Right lung (tissue), 10 donors: ENCODE measurements around the gene FHL3. TPM values are rescaled to one million over a fixed set of nuclear protein-coding genes. Genes with fewer than 3 reads are reported as not detected.

Source experiments
- DNase-seq, 2 donors: peaks; one replicate each; pipeline ENCODE4 v3.0.0-alpha.2; 2013
- long read RNA-seq, 8 donors: transcript quantifications; one replicate each; lab custom pipeline, GENCODE V29; 2026
- polyA plus RNA-seq, 5 donors: library from polyadenylated mRNA; unstranded; fragments of 120-200 nt; gene quantifications; one replicate each; pipeline versions ENCODE4 v1.2.1 to v1.2.3, GENCODE V29; 2013; ENCODE audit warnings: inconsistent platforms in 1 of 5, low replicate concordance in 1 of 5; ENCODE audit not compliant: insufficient read length in 5 of 5, insufficient read depth in 1 of 5

Gene FHL3, protein sequence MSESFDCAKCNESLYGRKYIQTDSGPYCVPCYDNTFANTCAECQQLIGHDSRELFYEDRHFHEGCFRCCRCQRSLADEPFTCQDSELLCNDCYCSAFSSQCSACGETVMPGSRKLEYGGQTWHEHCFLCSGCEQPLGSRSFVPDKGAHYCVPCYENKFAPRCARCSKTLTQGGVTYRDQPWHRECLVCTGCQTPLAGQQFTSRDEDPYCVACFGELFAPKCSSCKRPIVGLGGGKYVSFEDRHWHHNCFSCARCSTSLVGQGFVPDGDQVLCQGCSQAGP
- 10 to 100 TPM; 11.5 to 25.2 (median 16.3) TPM for polyA plus RNA-seq
- long read RNA-seq, donor 1, transcript FHL3-201 (6 exons, 1,647 nt) = major isoform, 6 of 8 reads
- long read RNA-seq, donor 1, partial matches to known transcripts = 0 of 8 reads
- long read RNA-seq, donor 1, other reads (novel, unspliced or antisense) = 0 of 8 reads
- long read RNA-seq, donor 2, partial matches to known transcripts = 0 of 6 reads
- long read RNA-seq, donor 2, other reads (novel, unspliced or antisense) = 0 of 6 reads
- long read RNA-seq, donor 3, partial matches to known transcripts = 0 of 2 reads
- long read RNA-seq, donor 3, other reads (novel, unspliced or antisense) = 0 of 2 reads
- long read RNA-seq, donor 4, partial matches to known transcripts = 59 of 61 reads
- long read RNA-seq, donor 4, other reads (novel, unspliced or antisense) = 0 of 61 reads
- long read RNA-seq, donor 5, partial matches to known transcripts = 0 of 5 reads
- long read RNA-seq, donor 5, other reads (novel, unspliced or antisense) = 0 of 5 reads
- long read RNA-seq, donor 6, partial matches to known transcripts = 0 of 8 reads
- long read RNA-seq, donor 6, other reads (novel, unspliced or antisense) = 0 of 8 reads
- long read RNA-seq, donor 7, partial matches to known transcripts = 0 of 1 reads
- long read RNA-seq, donor 7, other reads (novel, unspliced or antisense) = 0 of 1 reads
- long read RNA-seq, donor 8, partial matches to known transcripts = 0 of 3 reads
- long read RNA-seq, donor 8, other reads (novel, unspliced or antisense) = 0 of 3 reads

DNA sequence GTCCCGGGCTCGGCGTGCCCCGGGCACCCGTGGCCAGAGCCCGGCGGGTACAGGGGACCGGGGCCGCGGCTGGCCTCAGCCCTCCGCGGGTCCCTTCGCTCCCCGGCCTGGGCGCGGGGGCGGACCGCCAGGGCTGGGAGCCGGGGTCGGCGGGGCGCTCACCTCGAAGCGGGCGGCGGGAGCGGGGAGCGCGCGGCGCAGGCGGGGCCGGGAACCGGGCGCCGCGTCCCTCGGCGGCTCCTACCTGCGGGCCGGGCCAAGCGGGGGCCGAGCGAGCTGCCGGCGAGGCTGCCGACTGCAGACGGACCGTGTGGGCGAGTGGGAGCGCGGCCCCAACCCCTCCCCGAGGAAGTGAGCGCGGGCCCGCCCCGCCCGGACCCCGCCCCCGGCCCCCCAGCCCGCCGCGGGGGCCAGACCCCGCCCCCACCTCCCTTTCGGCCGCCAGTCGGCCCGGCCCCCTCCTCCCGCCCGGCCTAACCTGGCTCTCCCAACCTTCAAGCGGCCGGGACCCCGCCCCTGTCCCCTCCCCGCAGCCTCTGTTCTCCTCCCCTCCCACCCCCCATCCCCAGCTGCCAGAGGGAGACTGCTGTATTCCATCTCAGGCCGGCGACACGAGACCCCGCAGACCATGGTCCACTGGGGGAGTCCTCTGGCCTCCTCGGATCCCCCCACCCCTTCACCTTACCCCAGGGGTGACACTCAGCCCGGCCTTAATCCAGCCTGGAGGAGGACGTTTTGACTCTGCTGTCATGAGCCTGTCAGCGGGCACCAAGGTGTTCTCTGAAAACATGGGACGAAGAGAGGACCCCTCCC is at the start of gene FHL3:
Gene FHL3, minus strand, starts transcription at position 320 of the 813 bp plus-strand sequence. CDS start 6,102 bp downstream, outside the sequence.
- no peak for DNase-seq

DNA sequence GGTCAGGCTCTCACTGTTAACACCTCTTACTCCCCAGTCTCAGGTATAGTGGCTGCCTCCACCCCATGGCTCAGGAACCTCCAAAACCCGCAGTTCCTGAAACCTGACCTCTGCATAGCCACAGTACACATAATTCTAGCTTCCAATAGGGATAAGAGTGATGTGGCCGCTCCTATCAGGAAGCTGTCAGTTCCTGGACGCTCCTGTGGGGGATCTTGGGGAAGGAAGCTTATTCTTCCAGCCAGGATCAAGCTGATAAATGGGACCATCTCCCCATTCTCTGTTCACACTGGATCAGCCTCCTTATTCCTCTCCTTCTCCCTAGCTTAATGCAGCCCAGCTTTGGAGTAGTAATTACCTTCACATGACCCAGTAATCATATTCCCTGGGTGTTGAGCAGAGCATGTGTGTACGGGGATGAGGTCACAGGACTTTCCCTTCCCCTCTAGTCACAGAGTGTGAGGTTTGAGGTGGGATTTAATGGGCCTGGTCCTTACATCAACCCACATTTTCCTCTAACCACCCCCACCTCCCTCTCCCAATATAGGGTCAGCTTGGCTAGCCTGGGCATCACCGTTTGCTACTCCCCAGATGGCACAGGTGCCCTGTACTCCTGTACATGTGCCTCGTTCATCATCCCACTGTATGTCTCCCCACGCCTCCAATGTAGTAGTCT is 48.2 kb upstream of the FHL3 start:
- no peak for DNase-seq

DNA sequence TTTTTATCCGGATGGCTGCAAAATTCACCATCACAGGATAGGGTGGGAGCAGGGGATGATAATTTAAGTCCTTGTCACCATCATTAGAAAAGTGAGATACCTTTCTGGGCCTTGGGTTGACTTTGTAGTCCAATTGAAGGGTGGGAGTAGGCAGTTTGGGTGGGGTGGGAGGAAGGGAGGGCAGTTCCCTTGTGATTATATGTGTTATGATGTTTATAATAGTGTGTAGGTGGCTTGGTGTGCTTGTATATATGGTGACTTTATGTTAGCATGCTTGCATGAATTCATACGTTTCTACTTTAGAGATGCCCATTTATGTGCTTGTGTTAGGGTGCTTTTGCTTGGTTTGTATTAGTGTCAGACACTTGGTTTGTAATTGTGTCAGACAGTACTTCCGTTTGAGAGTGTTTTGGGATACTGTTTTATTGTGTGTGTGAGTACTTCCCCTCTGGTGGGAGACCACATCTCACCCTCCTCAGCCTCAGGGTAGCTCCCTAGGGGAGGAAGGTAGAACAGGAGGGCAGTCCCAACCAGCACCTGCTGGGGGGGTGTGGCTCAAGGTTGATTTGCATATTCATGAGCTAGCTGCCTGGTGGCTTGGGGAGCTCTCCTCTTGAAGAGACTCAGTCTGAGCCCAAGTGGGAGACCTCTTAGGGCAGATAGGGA is 47.6 kb upstream of the FHL3 start:
- no peak for DNase-seq

DNA sequence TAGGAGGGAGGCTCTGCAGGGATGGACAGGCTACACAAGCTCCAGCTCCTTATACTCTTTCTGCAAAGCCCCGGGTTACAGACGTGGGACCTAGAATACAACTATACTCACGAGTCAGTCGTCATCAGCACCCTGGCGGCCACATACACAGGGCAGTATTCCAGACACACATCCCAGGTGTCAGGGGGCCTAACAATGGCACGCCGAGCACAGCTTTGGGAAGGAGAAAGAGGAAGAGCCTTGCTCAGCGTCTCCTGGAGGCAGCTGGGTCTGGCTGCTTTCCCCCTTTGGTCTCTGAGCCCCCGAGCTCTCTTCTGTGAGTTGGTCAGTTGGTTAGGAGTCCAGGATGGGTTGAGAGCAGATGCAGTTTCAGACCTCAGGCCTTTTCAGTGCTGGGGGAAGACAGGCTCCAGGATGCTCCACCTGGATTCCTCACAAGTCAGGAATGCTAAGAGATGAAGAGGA is 45.8 kb upstream of the FHL3 start:
- DNase-seq = no peak

DNA sequence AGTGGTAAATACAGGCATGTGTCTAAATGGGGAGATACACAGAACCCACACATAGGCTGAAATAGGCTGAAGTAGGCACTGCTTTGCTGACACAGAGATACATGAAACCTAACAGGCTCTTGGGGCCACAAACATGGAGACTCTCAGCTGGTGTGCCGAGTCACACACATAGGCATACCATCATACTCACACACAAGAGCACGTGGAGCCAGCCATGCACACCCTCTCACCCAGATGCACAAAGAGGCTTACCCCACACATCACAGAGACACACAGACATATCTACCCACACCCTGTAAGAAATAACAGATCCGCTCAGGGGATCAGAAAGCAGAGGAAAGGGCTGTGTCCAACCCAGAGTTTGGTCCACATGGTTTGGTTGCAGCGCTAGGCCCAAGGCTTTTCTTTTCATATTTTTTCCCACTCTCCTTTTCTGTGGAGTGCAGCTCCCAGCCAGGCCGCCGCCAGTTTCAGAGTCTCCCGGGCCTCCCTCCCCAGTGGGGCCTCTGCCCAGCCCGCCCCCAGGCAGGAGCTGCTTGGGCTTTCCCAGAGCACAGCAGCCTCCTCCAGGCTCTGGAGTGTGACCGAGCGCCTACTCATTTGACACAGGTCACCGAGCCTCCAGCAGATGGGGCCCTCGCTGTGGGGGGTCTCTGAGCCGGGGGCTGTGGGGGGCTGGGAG is 45.2 kb upstream of the FHL3 start:
- DNase-seq = no peak

DNA sequence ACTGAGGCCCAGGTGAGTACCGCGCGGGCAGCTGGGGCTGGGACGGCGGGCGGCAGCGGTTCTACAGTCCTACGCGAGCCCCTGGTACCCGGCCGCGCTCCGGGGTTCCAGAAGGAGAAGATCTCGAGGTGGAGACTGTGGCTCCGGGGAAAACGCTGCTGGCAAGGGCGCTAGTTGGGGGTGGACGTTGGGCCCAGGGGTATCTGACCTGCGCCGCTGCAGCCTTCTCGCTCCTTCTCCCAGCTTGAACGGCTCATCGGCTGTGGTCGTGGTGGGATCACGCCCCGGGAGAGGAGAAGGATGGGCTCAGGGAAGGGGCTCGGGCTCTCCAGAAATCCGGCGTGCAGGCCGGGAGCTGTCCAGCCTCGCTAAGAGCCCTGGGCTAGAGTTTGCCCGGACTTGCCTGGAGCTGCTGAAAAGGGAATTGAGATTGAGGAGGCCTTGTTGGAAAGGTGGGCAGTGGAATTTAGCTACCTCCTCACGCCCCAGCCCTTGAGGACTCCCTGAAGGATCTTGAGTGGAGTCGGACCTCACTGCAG is 42.4 kb upstream of the FHL3 start:
- DNase-seq = no peak

DNA sequence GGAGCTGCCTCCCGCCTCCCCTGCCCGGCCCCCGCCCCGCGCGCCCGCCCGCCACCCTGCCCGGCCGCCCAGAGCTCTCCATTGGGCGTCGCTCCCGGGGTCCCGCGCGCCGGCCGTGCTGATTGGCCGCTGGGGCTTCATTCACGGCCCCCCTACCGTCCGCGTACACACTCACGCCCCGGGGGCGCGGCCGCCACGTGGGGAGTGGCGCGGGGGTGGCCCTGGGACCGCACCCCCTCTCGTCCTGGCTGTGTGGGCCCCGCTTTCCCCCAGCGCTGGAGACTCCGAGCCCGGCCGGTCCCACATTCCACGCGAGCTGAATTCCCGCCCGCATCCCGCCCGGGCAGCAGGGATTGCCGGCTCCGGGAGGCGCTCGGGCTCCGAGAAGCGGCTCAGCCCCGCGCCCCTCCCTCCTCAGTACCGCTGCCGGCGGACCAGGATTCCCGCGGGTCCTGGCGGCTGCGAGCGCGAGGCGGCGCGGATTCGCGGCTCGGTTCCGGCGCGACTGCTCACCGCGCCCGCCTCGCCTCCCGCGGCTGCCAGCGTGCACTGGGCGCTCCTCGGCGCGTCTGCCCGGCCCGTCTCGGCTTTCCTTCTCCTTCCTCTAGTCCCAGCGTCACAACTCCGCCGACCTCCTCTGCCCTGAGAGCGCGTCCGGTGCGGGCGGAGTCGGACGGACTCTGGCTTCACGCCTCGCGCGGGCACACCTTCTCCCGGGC is 41.7 kb upstream of the FHL3 start:
- DNase-seq = peak; percentile 73 to 79

DNA sequence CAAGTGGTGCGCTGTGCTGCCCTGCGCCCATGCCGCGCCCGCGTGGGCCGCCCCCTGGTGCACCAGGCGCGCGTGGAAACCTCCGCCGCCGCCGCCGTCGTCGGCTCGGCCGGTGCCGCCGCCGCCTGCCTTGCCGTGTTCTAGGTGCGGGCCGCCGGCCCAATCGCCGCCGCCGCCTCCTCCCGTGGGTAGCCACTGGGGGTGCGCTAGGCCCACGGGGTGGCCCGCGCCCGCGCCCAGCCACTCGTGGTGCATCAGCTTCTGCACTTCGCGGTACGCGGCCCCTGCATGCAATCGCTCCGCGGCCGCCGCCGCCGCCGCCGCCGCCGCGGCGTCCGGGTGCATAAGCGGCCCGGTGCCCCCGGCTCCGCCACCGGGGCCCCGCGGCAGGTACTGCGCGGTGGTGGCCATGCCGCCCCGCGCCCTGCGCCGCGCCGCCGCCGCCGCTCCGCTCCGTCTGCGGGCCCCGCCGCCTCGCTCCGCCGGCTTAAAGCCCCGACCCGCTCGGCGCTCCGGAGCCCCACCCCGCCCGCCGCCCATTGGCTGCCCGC is 41.1 kb upstream of the FHL3 start, which contains the start of gene POU3F1:
Gene POU3F1, minus strand, starts transcription at position 461 of the 551 bp plus-strand sequence. Its CDS starts 50 bp downstream, at position 411.
- DNase-seq = no peak

DNA sequence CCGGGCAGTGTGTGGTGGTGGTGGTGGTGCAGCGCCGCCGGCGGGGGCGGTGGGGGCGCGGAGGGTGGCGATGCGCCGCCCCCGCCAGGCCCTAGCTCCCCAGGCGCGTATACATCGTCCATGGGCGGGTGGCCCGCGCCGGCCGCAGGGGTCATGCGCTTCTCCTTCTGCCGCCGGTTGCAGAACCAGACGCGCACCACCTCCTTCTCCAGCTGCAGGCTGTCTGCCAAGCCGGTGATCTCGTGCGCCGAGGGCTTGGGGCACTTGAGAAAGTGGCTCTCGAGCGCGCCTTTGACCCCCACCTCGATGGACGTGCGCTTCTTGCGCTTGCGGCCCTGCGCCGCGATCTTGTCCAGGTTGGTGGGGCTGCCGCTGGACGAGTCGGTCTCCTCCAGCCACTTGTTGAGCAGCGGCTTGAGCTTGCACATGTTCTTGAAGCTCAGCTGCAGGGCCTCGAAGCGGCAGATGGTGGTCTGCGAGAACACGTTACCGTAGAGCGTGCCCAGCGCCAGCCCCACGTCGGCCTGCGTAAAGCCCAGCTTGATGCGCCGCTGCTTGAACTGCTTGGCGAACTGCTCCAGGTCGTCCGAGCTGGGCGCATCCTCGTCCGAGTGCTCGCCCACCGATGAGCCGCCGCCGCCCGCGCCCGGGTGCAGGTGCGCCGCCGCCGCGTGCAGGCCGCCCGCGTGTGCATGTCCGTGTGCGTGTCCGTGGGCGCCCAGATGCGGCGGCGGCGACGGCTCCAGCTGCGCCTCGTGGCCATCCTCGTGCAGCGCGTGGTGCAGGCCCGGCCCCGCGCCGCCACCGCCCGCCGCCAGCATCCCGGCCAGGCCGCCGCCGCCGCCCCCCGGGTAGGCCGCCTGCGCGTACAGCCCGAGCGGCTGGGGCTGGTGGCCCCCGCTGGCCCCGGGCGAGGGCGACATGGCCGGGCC is 40.4 kb upstream of the FHL3 start:
- DNase-seq = no peak

DNA sequence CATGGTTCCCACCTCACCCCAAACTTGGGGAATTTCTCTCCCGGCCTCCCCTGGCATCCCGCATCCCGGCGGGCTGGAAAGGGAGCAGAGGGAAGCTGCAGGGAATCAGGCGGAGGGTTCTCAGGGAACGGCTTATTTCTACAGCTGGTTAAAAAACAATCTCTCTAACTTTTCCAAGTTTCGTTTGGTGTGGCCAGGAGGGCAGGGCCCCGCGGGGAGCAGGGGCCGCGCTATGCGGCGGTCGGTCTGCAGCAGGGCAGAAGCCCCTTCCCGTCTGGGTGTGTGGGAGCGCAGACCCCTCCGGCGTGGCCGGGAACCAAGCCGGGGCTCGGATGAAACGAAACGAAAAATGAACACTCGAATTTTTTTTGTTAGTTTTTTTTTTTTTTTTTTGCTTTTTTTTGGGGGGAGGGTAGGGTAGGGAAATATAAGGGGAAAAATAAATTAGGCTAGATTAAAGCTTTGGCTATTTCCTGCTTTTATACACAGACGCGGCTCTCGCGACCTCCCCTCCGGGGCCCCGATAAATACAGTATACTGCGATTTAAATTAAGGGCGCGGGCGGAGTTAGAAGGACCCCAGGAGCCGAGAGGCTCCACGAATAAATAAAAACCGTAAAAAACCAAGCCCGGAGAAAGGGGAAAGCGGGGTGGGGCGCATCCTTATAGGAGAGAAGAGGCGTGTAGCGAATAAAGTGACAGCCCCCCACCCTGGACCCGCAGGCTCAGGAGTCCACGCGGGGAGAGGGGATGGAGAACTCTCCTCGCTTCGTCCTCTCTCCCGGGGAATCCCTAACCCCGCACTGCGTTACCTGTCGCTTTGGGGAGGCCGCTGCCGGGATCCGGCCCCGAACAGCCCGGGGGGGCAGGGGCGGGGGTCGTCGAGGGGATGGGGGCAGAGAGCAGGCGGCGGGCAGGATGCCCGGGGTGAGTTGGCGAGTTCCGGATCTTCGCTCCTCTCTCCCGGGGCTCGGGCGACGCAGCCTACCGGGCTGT is 39.2 kb upstream of the FHL3 start:
- no peak for DNase-seq

DNA sequence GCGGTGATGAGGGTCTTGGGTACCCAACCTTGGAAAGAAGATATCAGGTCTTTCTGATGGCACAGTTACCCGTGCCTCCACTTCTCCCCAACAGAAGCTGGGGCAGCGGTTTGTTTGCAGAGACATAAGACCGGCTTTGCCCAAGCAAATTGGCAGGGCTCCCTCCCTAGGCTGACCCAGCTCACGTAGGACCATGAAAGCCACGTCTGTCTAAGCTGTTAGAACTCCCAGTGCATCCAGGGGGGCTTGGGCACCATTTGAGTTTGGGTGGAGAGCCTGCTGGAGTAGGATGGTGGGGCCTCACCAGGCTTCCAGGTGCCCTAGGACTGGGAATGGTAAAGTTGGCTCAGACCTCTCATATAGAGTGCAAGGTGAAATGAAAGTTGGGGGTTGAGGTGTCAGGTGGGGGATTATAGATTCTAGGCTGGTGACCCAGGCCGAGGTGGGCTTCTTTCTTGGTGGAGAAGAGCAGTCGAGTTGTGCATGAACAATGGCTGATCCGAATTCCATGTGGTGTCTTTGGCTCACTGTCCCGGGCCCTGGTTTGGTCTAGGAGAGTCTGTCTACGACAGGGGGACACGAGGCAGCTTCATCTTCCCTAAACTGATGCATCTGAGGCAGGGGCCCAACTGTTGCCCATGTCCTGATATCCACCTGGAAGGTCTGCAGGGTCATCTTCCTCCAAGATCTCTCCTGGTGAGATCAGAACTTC is 37.9 kb upstream of the FHL3 start:
- no peak for DNase-seq

DNA sequence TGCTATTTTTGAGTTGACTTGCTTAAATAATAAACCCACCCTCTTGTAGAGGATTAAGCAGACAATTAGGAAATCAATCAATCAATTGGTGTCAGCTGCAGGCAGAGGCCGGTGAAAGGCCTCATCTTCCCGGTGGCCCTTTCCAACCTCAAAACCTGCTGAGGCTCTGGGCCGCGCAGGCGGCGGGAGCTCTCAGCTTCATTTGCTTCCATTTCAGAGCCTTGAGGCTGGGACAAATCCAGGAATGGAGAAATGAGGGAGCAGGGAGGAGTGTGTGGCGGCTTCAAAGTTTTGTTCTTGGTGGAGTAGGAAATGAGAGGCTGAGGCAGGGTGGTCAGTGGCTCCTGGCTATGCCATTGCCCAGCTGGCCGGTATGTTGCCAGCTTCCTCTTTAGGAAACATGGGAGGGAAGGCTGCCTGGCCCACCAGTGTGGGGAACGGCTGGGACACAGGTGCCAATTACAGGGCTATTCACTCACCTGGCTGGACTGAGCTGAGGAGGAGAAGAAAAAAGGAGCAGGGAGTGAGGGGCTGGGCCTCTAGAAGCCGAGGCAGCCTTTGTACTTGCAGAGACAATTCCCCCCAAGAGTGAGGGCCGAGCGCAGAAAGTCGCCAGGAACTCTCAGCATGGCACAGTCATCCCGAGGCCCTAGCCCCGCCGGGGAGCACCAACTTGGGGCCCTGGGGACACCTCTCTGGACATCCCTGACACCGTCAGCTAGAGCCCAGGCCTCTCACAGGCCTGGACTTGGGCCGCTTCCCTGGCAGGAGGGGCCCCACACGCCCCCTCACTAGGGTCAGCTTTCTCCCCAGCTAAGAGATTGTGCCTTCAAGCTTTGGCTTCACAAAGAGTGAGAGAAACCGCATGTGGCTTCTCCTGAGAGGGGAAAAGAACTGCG is 36.9 kb upstream of the FHL3 start:
- no peak for DNase-seq

DNA sequence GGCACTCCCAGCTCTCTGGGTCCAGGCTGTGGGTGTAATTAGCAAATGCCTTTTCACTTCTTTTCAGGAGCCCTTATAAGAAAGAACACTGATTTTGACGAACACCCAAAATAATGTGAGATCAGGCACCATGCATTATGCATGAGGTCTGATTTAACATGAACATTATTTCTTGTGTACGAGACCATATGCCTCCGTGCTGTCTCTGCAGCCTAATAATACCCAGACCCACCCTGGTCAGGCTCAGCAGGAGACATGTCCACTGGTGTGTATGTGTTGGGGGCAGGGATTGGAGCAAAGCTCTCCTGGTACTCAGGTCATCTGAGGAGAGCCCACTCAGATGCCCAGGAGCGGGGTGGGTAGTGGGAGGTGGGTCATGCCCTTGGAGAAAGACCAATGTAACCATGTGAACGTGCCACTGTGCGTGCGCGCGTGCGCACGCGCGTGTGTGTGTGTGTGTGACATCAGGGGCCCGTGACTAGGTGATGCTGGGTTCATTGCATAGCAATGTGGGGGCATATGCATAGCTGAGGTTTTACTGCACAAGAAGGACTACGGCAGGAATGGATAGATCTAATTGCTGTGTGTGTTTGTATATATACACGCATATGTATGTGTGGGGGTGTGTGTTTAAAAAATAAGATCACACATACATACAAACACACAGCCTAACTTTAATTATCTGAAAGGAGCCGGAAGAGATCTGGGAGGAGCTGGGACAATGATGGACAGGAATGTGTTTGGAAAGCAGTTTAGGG is 34.2 kb upstream of the FHL3 start:
- DNase-seq = no peak
